ENCODE measurements around the gene KITLG. TPM values are rescaled to one million over a fixed set of nuclear protein-coding genes. Genes with fewer than 3 reads are reported as not detected.

KITLG gene
- total and polyA plus RNA-seq, 2 of the 8 experiments (the other 6 are each of a cell fraction or from before 2014, with no cell fraction given), result 1.3 to 7.8 TPM

GRCh38 chr12:88496429-88496828 is 83.8 kb downstream of the KITLG start:
- 92% methylated on average over 3 of the region's 3 CpGs; no CpG with 5 or more reads in 1 of the 2 experiments for WGBS, 2 experiments (ENCODE audit: extremely low coverage in 1 of 2, insufficient coverage in 1 of 2, insufficient read length in 1 of 2, insufficient replicate concordance in 2 of 2, low coverage in 1 of 2, low lambda C conversion rate in 2 of 2, missing lambda C conversion rate in 1 of 2)
- Histone ChIP-seq H3K4me3 (ENCODE audit: extremely low read depth in 1 of 4, insufficient read depth in 2 of 4, low read depth in 3 of 4, low read length in 4 of 4) (no peak overlapping the region), H2BK5ac (ENCODE audit: low read depth, low read length) (no peak overlapping the region), H2BK20ac (ENCODE audit: low read length) (no peak overlapping the region), H3K4me1 (replicated peaks in 1 of 4; ENCODE audit: control insufficient read depth in 3 of 4, insufficient read depth in 4 of 4, low read length in 3 of 4) (no peaks in the 10 kb centered on the region), H3K23me2 (ENCODE audit: low read depth, low read length) (no peaks in the 10 kb centered on the region; the same call in 1 of the 2 replicates), H3K23ac (ENCODE audit: insufficient read length) (no peak overlapping the region), H3K14ac (ENCODE audit: insufficient read length) (no peak overlapping the region), H4K8ac (ENCODE audit: extremely low read depth, insufficient read depth, low read length) (no peak overlapping the region), H3K79me2 (ENCODE audit: control insufficient read depth in 1 of 2, insufficient read depth in 2 of 2, low read length in 2 of 2) (no peaks in the 10 kb centered on the region), H3K9ac (replicated peaks in 1 of 4; ENCODE audit: extremely low read depth in 1 of 4, low read depth in 3 of 4, low read length in 3 of 4) (no peak overlapping the region), H4K20me1 (replicated peaks in 1 of 2; ENCODE audit: control insufficient read depth in 1 of 2, insufficient read depth in 2 of 2, low read length in 2 of 2) (no peaks in the 10 kb centered on the region), H3K56ac (replicated peaks; ENCODE audit: insufficient read length, low read depth, low read length) (no peak overlapping the region), H3K79me1 (ENCODE audit: low read depth, low read length) (no peaks in the 10 kb centered on the region), H3K27me3 (replicated peaks in 1 of 4; ENCODE audit: control insufficient read depth in 3 of 4, extremely low read depth in 1 of 4, insufficient read depth in 3 of 4, low read length in 3 of 4) (no peaks in the 10 kb centered on the region), H4K5ac (ENCODE audit: insufficient read length, low read depth, low read length) (no peak overlapping the region), H3K36me3 (ENCODE audit: control insufficient read depth in 2 of 4, insufficient read depth in 4 of 4, low read length in 3 of 4) (no peaks in the 10 kb centered on the region), H3K4me2 (ENCODE audit: insufficient read depth in 1 of 2, low read depth in 2 of 2, low read length in 2 of 2) (no peak overlapping the region), H3K9me3 (ENCODE audit: insufficient read depth in 2 of 2, low read depth in 1 of 2, low read length in 1 of 2) (no peaks in the 10 kb centered on the region), H2BK15ac (ENCODE audit: low read length) (no peak overlapping the region), H2AFZ (ENCODE audit: low read length) (no peak overlapping the region), H2BK120ac (replicated peaks; ENCODE audit: low read depth, low read length) (no peak overlapping the region), H3K27ac (ENCODE audit: low read depth, low read length) (no peak overlapping the region), H2BK12ac (ENCODE audit: low read depth, low read length) (no peak overlapping the region), H4K91ac (replicated peaks; ENCODE audit: insufficient read length, low read length) (no peak overlapping the region), H3K4ac (replicated peaks; ENCODE audit: insufficient read length, low read depth, low read length) (no peak overlapping the region), H3K18ac (ENCODE audit: extremely low read depth, low read length) (no peak overlapping the region), H2AK5ac (ENCODE audit: low read depth, low read length) (no peak overlapping the region)
- CTCF ChIA-PET (ENCODE audit: partially characterized antibody), result no interaction called here
- DNase-seq (ENCODE audit: low read depth in 1 of 2, low spot score in 2 of 2) (no peak), FAIRE-seq (no peak)
- POLR2A ChIA-PET (ENCODE audit: partially characterized antibody), result no interaction called here
- TF ChIP-seq ZNF274 (IDR thresholded peaks at IDR 0.05; ENCODE audit: borderline replicate concordance, extremely low read depth, low read length), result no peak
- TF ChIP-seq HDAC6 (IDR thresholded peaks at IDR 0.05; ENCODE audit: low read depth, low read length), result no peak
- TF ChIP-seq, protein P1, sequence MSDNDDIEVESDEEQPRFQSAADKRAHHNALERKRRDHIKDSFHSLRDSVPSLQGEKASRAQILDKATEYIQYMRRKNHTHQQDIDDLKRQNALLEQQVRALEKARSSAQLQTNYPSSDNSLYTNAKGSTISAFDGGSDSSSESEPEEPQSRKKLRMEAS (IDR thresholded peaks at IDR 0.05), result no peak
- TF ChIP-seq KDM4A (IDR thresholded peaks at IDR 0.05; ENCODE audit: low read depth, low read length, severe bottlenecking), result no peak
- TF ChIP-seq FOSL1 (IDR thresholded peaks at IDR 0.05; ENCODE audit: insufficient read depth, low read depth, low read length), result no peak
- no peak for TF ChIP-seq EZH2 (IDR thresholded peaks at IDR 0.05; ENCODE audit: low read depth, low read length, severe bottlenecking)
- TF ChIP-seq EP300 (IDR thresholded peaks at IDR 0.05; ENCODE audit: borderline replicate concordance in 1 of 2, low read depth in 2 of 2, low read length in 2 of 2), result no peak
- no peak for TF ChIP-seq CREB1 (IDR thresholded peaks at IDR 0.05)
- no peak for TF ChIP-seq POU5F1 (IDR thresholded peaks at IDR 0.05; ENCODE audit: low read depth, low read length)
- TF ChIP-seq PHF8 (conservative IDR thresholded peaks at IDR 0.05; ENCODE audit: low read depth, low read length), result no peak
- no peak for TF ChIP-seq BCL11A (IDR thresholded peaks at IDR 0.05; ENCODE audit: low read depth in 2 of 2, low read length in 2 of 2)
- no peak for TF ChIP-seq SIN3A (conservative IDR thresholded peaks at IDR 0.05 in 1 of 2, IDR thresholded peaks at IDR 0.05 in 1 of 2; ENCODE audit: low read depth in 1 of 2, low read length in 2 of 2)
- TF ChIP-seq E2F6 (IDR thresholded peaks at IDR 0.05), result no peak
- no peak for TF ChIP-seq TBP (IDR thresholded peaks at IDR 0.05; ENCODE audit: low read depth, low read length)
